SK-N-SH treated with all-trans-retinoic acid at 6 μM for 48 hours (cell line): ENCODE data around the gene PPA2.

Source experiments
- ATAC-seq: fragments of 200-7000 bp; cut with Tn5 transposase; 3 replicates; pipeline ENCODE4 v1.9.1; 2020; ENCODE audit warnings: mild to moderate bottlenecking, moderate library complexity
- ARNTL ChIP-seq: fragments of 450-650 bp; formaldehyde crosslinking; IDR thresholded peaks from 2 replicates; pipeline ENCODE4 v1.5.0; 2020; ENCODE audit warnings: low read depth, mild to moderate bottlenecking, moderate library complexity, borderline replicate concordance
- BACH2 ChIP-seq: fragments of 250-450 bp; sonication (Bioruptor Pico); IDR thresholded peaks from 2 replicates; pipeline ENCODE4 v1.9.0; 2021; ENCODE audit warnings: mild to moderate bottlenecking, borderline replicate concordance
- CREB5 ChIP-seq: fragments of 250-450 bp; sonication (Bioruptor Pico); IDR thresholded peaks from 2 replicates; pipeline ENCODE4 v1.5.1; 2020; ENCODE audit warnings: low read depth, mild to moderate bottlenecking, moderate library complexity
- CSDC2 ChIP-seq: fragments of 250-450 bp; sonication (Bioruptor Pico); IDR thresholded peaks from 2 replicates; pipeline ENCODE4 v1.5.0; 2020; ENCODE audit warnings: mild to moderate bottlenecking, moderate library complexity
- CSRNP3 ChIP-seq: fragments of 250-450 bp; sonication (Bioruptor Pico); IDR thresholded peaks from 2 replicates; pipeline ENCODE4 v1.5.1; 2021; ENCODE audit warnings: mild to moderate bottlenecking, moderate library complexity
- ESRRG ChIP-seq: fragments of 250-450 bp; sonication (Bioruptor Pico); IDR thresholded peaks from 2 replicates; pipeline ENCODE4 v1.6.1; 2021; ENCODE audit warnings: mild to moderate bottlenecking
- GLIS3 ChIP-seq: fragments of 250-450 bp; sonication (Bioruptor Pico); IDR thresholded peaks from 2 replicates; pipeline ENCODE4 v1.5.0; 2020; ENCODE audit warnings: mild to moderate bottlenecking, moderate library complexity
- ISL1 ChIP-seq: fragments of 250-450 bp; sonication (Bioruptor Pico); IDR thresholded peaks from 2 replicates; pipeline ENCODE4 v2.1.2; 2022; ENCODE audit warnings: mild to moderate bottlenecking, moderate library complexity
- OSR1 ChIP-seq: fragments of 250-450 bp; sonication (Bioruptor Pico); IDR thresholded peaks from 2 replicates; pipeline ENCODE4 v1.8.0; 2022; ENCODE audit warnings: moderate library complexity, mild to moderate bottlenecking, inconsistent platforms
- PATZ1 ChIP-seq: fragments of 250-450 bp; sonication (Bioruptor Pico); IDR thresholded peaks from 2 replicates; pipeline ENCODE4 v1.8.0; 2020; ENCODE audit warnings: mild to moderate bottlenecking, moderate library complexity, borderline replicate concordance
- PPARA ChIP-seq: fragments of 250-450 bp; sonication (Bioruptor Pico); IDR thresholded peaks from 2 replicates; pipeline ENCODE4 v1.5.0; 2020; ENCODE audit warnings: mild to moderate bottlenecking, borderline replicate concordance
- RARB ChIP-seq: fragments of 250-450 bp; sonication (Bioruptor Pico); IDR thresholded peaks from 2 replicates; pipeline ENCODE4 v1.8.0; 2021; ENCODE audit warnings: mild to moderate bottlenecking, moderate library complexity
- SNAI2 ChIP-seq: fragments of 250-450 bp; sonication (Bioruptor Pico); IDR thresholded peaks from 2 replicates; pipeline ENCODE4 v1.5.0; 2020; ENCODE audit warnings: mild to moderate bottlenecking, moderate library complexity
- TCF4 ChIP-seq: fragments of 250-450 bp; sonication (Bioruptor Pico); IDR thresholded peaks from 2 replicates; pipeline ENCODE4 v1.8.0; 2021; ENCODE audit warnings: mild to moderate bottlenecking, moderate library complexity, borderline replicate concordance
- TOX ChIP-seq: fragments of 250-450 bp; sonication (Bioruptor Pico); IDR thresholded peaks from 2 replicates; pipeline ENCODE4 v1.8.0; 2021; ENCODE audit warnings: mild to moderate bottlenecking, moderate library complexity, borderline replicate concordance
- ZC3H10 ChIP-seq: fragments of 250-450 bp; sonication (Bioruptor Pico); IDR thresholded peaks from 2 replicates; pipeline ENCODE4 v1.5.1; 2021; ENCODE audit warnings: mild to moderate bottlenecking, moderate library complexity
- ZFP30 ChIP-seq: fragments of 450-650 bp; formaldehyde crosslinking; IDR thresholded peaks from 2 replicates; pipeline ENCODE4 v1.5.0; 2022; ENCODE audit warnings: mild to moderate bottlenecking, moderate library complexity
- ZNF70 ChIP-seq: fragments of 450-650 bp; formaldehyde crosslinking; IDR thresholded peaks from 2 replicates; pipeline ENCODE4 v1.5.0; 2020; ENCODE audit warnings: mild to moderate bottlenecking, moderate library complexity
- ZNF8 ChIP-seq: fragments of 450-650 bp; formaldehyde crosslinking; IDR thresholded peaks from 2 replicates; pipeline ENCODE4 v1.5.0; 2020; ENCODE audit warnings: mild to moderate bottlenecking, moderate library complexity
- TF ChIP-seq, protein P1 (sequence below): fragments of 250-450 bp; sonication (Bioruptor Pico); IDR thresholded peaks from 2 replicates; pipeline ENCODE4 v1.8.0; 2021; ENCODE audit warnings: low read depth, mild to moderate bottlenecking, moderate library complexity, borderline replicate concordance

PPA2 gene

GRCh38 chr4:105386012-105386411, 87.8 kb downstream of the PPA2 start:
- no peak for ATAC-seq
- TF ChIP-seq TCF4 (CRISPR knock-in tag) (no peak), TOX (CRISPR knock-in tag) (no peak), ZC3H10 (no peak), RARB (no peak), CSRNP3 (CRISPR knock-in tag) (no peak)
- TF ChIP-seq, protein P1, sequence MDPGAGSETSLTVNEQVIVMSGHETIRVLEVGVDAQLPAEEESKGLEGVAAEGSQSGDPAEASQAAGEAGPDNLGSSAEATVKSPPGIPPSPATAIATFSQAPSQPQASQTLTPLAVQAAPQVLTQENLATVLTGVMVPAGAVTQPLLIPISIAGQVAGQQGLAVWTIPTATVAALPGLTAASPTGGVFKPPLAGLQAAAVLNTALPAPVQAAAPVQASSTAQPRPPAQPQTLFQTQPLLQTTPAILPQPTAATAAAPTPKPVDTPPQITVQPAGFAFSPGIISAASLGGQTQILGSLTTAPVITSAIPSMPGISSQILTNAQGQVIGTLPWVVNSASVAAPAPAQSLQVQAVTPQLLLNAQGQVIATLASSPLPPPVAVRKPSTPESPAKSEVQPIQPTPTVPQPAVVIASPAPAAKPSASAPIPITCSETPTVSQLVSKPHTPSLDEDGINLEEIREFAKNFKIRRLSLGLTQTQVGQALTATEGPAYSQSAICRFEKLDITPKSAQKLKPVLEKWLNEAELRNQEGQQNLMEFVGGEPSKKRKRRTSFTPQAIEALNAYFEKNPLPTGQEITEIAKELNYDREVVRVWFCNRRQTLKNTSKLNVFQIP (CRISPR knock-in tag) = no peak

- TF ChIP-seq RARB (no peak), ZFP30 (CRISPR knock-in tag) (no peak), GLIS3 (no peak), OSR1 (CRISPR knock-in tag) (no peak), TCF4 (CRISPR knock-in tag) (no peak)
- no peak for ATAC-seq
These were observed 99.8 kb downstream of the PPA2 start for GRCh38 chr4:105374071-105374470.

DNA sequence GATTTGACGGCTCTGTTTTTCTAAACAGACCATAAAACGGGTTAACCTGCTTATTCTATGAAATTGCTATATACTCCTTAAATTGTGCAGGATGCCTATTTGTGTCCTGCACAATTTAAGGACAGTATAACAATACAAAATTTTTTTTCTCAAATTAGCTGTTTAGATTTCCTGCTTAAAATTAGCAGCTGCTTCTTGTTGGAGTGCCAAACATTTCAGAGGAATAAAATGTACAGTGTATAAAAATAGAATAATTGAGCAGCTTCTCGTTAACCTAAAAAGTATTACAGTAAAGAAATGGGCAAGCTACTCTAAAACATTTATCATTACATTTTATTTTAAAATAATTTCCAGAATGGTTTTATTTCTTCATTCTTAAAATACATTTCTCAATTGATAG, 100.5 kb downstream of the PPA2 start:
- ATAC-seq = no peak
- TF ChIP-seq ISL1 (CRISPR knock-in tag) = no peak
- TF ChIP-seq ZC3H10 = no peak
- no peak for TF ChIP-seq CSRNP3 (CRISPR knock-in tag)
- TF ChIP-seq GLIS3 = no peak
- TF ChIP-seq TOX (CRISPR knock-in tag) = no peak
- TF ChIP-seq PPARA = no peak
- no peak for TF ChIP-seq OSR1 (CRISPR knock-in tag)
- TF ChIP-seq CSDC2 = no peak
- no peak for TF ChIP-seq ZNF8
- TF ChIP-seq SNAI2 (CRISPR knock-in tag) = no peak
- no peak for TF ChIP-seq TCF4 (CRISPR knock-in tag)
- no peak for TF ChIP-seq ZNF70 (CRISPR knock-in tag)
- TF ChIP-seq, protein P1 (CRISPR knock-in tag) = no peak
- TF ChIP-seq ZFP30 (CRISPR knock-in tag) = no peak

- ATAC-seq = no peak
- TF ChIP-seq PATZ1 (CRISPR knock-in tag) (no peak), ESRRG (CRISPR knock-in tag) (no peak), BACH2 (CRISPR knock-in tag) (no peak), PPARA (no peak), CREB5 (no peak), TOX (CRISPR knock-in tag) (no peak), ZFP30 (CRISPR knock-in tag) (no peak), RARB (no peak), ZC3H10 (no peak), TCF4 (CRISPR knock-in tag) (no peak), SNAI2 (CRISPR knock-in tag) (no peak), OSR1 (CRISPR knock-in tag) (no peak), ISL1 (CRISPR knock-in tag) (no peak), ZNF8 (no peak), ARNTL (CRISPR knock-in tag) (no peak)
These were observed 103.9 kb downstream of the PPA2 start for GRCh38 chr4:105369988-105370387.
